ENCODE results near the gene IGFBP7.

DNA sequence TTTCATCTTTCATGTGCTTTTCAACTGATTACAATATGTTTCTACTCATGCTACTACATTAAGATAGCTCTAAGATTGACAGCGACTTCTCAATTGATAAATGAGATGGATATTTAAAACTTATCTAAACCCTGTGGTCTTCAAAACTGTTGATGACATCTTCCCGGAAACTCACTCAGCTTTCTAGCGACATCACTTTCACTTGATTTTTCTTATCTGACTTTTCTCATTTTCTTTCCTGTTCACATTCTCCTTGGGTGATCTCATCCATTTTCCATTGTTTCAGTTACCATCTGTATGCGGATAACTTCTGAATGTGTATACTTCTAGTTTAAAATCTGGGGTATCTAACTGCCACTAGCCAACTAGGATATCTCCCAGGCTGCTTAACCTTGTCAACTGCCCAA, 128.4 kb downstream of the IGFBP7 start:
- TF ChIP-seq, protein P1, sequence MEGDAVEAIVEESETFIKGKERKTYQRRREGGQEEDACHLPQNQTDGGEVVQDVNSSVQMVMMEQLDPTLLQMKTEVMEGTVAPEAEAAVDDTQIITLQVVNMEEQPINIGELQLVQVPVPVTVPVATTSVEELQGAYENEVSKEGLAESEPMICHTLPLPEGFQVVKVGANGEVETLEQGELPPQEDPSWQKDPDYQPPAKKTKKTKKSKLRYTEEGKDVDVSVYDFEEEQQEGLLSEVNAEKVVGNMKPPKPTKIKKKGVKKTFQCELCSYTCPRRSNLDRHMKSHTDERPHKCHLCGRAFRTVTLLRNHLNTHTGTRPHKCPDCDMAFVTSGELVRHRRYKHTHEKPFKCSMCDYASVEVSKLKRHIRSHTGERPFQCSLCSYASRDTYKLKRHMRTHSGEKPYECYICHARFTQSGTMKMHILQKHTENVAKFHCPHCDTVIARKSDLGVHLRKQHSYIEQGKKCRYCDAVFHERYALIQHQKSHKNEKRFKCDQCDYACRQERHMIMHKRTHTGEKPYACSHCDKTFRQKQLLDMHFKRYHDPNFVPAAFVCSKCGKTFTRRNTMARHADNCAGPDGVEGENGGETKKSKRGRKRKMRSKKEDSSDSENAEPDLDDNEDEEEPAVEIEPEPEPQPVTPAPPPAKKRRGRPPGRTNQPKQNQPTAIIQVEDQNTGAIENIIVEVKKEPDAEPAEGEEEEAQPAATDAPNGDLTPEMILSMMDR (conservative IDR thresholded peaks at IDR 0.05 in 1 of 2, IDR thresholded peaks at IDR 0.05 in 1 of 2; ENCODE audit: low read depth in 1 of 2, low read length in 2 of 2) = no peak
- TF ChIP-seq EZH2 (IDR thresholded peaks at IDR 0.05; ENCODE audit: low read length, missing control alignments) = no peak
